GM21529 (cell line): ENCODE measurements around the gene SUGCT.
"Not testable (repeated sequence)": the region's sequence is repeated elsewhere in the genome, so short reads cannot be mapped to it uniquely, and the experiment has no call there.

ENCODE experiments used
- ATAC-seq: cut with Tn5 transposase; IDR thresholded peaks from one replicate; pipeline ENCODE4 v1.9.1; 2021; ENCODE audit not compliant: unreplicated experiment

The SUGCT gene

DNA sequence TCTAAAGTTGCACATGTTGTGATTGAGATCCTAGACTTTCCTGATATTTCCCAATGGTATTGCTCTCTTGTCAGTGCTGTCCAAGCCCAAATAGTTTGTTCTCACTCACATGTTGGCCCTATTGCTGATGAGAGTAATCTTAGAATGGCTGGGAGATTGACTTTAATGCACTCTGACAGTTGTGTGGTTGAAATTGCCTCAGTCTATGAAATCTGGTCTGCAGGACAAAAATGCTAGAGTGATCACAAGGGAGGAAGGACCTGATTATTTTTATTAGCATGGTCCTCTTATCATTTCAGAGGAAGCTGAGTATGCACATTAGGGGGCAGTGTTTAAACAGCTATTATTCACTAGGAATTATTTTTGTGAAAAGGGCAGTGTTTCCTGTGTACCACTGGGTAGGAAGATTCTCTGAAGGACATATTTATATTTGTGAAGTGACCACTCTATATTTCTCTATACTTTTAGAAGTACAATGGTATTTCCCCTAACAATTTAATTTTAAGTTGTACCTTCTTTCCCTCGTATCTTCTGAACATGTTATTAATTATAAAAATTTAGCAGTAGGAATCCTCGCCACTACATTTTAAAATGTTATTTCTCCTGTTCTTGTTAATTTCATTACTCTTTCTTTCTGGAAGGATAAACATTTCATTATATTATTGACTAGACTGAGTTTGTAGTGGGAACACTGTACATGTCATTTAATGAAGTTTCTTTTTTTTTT is 64.4 kb downstream of the SUGCT start:
- ATAC-seq: no peak

DNA sequence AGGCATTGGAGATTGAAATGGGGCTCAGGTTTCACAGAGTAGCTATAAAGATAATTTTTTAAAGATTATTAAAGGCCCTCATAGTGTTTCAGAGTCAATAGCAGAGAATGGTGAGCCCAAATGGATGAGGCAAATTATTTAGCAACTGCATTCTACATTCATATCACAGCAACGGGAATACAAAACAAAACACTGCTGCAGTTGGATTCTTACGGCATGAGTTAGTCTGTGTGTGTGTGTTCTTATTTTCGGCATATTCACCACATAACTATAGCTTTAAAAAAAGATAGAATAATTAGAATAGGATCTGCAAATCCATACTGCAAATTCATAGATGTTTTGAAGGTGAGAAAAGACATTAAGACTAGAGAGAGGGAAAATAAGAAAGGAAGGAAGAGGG is 66.0 kb downstream of the SUGCT start:
- no peak for ATAC-seq

DNA sequence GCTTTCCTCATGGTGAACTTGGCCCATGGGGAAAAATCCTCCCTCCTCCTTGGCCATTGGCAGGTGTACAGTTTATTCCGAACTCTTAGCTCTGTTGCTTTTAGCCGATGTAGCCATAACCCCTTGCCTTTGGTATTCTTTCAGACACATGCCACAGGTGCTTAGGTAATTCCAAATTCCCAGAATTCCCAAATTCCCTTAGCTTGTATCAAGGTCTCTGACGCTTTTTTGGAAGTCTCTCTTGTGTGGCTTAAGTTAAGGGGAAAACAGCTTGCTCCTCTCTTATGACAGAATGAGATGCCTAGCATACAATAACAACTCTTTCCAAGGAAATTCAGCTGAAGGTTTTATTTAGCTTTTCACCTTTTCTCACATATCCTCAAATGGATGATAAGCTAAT is 68.0 kb downstream of the SUGCT start:
- ATAC-seq: no peak

DNA sequence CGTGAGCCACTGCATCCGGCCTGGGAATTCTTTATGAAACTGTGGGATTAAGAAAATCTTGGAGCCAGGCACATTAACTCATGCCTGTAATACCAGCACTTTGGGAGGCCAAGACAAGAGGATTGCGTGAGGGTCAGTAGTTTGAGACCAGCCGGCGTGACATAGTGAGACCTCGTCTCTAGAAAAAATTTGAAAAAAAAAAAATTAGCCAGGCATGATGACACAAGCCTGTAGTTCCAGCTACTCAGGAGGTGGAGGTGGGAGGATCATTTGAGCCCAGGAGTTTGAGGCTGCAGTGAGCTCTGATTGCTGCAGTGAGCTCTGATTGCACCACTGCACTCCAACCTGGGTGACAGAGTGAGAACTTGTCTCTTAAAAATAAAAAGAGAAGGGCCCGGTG is 69.8 kb downstream of the SUGCT start:
- ATAC-seq: no peak

DNA sequence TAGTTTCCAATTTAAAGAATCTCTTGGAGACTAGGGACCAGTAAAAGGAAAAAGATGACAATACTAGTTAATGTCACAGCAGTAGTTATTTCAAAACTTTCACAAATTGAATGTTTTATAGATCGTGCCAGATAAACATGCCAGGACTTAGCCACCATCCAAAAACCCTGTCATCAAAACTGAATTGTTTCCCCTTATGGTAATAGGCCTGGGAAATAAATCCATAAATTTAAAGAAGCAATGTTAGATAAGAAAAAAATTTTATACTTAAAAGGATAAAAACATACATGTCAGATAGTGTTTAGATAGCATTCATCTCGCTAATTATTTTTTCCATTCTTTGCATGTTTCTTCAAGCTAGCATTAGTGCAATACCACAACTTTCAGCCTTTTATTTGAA is 71.2 kb downstream of the SUGCT start:
- no peak for ATAC-seq

DNA sequence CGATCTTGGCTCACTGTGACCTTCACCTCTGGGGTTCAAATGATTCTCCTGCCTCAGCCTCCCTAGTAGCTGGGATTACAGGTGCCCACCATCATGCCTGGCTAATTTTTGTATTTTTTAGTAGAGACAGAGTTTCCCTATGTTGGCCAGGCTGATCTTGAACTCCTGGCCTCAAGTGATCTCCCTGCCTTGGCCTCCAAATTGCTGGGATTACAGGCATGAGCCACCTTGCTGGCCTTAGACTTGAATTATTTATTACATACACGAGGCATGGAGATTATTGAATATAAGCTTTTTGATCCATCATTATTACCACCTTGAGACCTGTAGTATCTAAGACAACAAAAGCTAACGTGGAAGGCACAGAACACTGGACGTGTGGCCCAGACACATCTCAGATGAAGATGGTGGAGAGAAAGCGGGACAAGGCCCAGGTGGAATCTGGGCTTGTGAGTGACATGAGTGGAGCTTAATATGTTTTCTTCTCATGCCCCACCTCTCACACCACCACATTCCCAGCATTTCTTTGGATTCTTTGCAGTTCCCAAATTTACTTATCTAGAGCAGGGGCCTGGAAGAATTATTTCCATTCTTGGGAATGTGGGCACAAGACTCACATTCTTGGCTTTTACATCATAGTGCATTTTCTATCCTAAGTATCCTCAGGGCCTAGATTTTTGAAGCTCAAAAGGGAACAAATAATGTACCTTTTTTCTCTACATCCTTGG is 76.6 kb downstream of the SUGCT start:
- no peak for ATAC-seq

DNA sequence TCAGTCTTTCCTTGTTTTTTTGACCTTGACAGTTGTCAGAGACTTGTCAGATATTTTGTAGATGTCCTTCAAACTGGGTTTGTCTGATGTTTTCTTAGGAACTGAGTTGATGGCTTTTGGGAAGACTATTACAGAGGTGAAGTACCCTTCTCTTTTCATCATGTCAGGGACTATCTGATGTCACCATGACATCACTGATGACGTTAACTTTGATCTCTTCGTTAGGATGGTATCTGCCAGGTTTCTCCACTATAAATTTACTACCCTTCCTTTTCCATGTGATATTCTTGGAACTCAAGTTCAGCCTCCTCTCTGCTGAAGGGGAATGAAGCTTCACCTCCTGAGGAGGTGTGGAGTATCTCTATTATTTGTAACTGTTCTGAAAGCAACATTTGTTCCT is 78.5 kb downstream of the SUGCT start:
- ATAC-seq: no peak

DNA sequence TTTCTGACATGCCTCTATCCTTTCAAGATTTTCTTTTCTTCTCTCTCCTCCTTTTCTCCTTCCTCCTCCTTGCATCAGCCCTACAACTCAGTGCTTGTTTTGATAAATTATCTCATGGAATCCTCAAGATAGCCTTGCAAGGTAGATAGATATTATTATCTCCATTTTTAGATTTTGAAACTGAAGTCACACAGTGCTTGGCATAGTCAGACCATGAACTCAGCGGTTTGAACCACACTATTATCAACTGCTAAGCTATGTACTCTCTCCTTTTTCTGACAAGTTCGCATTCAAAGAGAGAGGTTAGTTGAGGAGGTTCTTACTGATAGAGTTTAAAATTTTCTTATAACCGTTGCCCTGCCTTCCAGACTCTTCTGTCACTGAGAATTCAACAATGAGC is 79.1 kb downstream of the SUGCT start:
- no peak for ATAC-seq

DNA sequence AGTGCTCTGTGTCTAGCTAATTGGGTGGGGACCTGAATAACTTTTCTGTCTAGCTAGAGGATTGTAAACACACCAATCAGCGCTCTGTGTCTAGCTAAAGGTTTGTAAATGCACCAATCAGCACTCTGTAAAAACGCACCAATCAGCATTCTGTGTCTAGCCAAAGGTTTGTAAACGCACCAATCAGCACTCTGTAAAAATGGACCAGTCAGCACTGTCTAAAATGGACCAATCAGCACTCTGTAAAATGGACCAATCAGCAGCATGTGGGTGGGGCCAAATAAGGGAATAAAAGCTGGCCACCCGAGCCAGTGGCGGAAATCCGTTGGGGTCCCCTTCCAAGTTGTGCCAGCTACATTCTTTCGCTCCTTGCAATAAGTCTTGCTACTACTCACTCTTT is 83.8 kb downstream of the SUGCT start:
- ATAC-seq: not testable (repeated sequence)

DNA sequence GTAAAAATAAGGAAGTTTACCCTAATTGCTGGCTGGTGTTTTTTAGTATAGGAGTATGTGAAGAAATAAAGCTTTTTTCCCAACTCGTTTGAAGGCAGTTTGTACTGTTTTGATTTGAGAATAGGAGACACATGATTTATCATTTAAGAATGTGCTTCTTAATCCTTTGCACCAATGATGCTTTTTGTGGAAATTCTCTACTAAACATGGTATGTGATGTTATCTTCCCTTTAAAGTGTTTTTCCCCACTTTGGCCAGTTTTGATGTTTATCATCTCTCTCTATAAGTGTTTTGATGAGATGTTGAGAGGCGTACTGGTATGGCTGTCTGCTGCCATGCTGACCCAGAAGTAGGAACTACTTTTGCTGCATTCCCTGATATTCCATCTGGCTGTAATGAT is 85.1 kb downstream of the SUGCT start:
- no peak for ATAC-seq

DNA sequence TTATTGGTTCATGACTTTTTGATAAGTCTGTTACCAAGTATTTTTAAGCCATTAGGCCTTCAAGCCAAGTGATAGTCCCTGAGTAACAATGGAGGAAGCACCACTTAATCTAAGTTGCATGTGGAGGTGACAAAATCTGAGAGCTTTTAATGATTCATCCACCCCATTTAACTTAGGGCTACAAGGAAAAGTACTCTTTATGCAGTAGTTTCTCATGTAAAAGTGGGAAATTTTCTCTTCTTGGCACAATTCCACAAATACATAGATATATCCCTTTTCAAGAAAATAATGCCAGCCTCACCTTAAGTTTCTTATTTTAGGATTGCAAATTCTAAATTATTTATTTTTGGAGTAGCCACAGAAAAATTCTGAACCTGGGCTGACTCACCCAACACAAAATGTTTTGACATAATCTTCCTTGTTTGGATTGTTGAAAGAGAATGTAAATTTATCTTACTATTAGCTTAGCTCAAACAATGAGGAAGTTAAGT is 85.7 kb downstream of the SUGCT start:
- ATAC-seq: no peak

DNA sequence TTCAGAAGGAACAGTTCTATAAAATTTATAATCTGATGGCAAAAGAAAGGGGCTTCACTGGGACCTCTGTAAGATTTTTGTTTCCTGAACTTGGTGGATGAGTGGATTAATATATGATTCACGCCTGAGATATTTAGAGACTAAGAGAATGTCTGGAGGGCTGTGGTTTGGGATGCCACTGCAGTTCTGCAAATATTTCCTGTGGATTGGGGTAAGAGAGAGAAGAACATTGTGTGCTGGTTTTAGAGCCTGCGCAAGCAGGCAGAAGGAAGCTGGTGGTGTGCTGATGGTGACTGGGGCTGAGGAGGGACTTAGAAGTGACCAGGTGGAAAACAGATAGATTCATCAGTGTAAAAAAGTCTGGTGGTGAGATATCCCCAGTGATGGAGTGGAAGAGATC is 87.0 kb downstream of the SUGCT start:
- ATAC-seq: no peak

DNA sequence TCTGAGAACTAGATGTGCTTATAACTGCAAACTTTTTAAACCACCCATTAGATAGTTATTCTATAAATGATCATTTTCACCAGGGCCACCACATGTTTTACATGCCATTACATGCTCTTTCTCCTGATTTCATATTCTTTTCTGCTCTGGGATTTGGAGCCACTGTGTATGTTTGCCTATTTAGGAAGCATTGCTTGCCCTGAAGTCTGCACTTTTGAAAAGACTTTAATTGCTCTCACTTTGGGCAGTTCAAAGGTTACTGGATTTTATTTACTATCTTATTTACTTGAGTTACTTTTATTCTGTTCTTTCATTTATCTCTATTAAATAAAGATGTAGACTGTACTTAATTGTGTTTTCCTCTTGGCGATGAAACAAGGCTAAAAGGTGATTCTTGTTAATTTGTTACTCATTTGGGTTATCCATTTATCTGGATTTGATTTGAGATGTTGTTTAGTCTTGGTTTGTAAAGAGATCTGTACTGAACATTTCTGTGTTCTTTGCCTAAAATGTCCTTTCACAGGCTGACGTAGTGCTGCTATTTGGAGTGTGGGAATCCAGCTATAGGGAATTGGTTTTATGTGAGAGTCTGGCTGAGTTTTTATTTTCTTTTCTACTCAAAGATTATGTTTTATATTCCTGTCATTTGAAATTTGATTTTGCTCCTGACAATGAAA is 88.8 kb downstream of the SUGCT start:
- ATAC-seq: no peak

DNA sequence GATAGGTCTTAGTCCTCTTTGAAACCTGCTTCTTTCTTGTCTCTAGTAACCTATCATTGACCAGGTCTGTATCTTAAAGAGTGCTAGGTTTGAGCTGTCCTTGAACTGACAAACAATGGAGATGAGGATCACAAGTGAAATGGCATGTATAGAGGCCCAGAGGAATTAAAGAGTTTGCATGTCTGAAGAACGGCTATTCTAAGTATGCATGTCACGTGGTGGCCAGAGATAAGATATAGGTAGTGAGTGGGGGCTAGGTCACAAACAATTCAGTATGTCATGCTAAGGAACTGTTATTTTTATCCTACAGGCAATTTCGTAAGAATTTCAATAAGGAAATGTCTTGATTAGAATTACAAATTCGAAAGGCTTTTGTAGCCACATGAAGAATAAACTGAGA is 95.3 kb downstream of the SUGCT start:
- no peak for ATAC-seq

DNA sequence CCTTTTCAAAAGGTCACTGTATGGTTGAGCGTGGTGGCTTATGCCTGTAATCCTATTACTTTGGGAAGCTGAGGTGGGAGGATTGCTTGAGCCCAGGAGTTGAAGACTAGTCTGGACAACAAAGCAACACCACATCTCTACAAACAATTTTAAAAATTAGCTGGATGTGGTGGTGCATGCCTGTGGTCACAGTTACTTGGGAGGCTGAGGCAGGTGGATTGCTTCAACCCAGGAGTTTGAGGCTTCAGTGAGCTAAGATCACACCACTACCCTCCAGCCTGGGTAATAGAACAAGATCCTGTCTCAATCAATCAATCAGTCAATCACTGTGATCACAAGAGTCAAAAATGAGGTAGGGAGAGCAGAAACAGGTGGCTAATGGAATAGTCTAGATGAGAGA is 97.0 kb downstream of the SUGCT start:
- ATAC-seq: no peak

DNA sequence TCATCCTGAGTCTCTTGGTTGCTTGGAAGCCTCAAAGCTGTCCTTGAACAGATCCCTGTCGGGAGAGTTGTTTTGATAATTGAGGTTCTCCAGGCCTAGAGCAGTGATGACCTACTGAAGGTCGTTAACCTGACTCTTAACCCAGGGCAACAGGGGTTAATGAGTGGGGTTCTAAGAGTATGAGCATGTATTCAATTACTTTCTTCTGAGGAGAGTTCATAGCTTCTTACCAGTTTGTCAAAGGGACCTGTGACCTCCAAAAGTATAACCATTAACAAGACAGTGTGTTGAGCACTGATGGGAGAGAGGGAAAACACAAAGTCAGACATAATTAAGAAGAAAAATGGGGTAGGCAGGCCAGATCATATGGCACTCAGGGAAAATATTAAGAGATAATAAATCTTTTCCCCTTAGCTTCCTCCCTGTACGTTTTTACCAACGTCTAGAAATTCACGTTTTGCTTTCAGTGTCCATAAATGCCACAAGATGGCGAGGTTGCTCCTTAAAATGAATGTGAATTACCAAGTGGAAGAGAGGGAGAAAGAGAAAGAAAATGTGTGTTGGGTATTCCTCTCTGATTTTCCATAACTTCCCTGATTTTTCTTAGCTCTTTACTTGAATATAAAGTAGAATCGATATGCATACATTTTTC is 97.6 kb downstream of the SUGCT start:
- ATAC-seq: no peak

DNA sequence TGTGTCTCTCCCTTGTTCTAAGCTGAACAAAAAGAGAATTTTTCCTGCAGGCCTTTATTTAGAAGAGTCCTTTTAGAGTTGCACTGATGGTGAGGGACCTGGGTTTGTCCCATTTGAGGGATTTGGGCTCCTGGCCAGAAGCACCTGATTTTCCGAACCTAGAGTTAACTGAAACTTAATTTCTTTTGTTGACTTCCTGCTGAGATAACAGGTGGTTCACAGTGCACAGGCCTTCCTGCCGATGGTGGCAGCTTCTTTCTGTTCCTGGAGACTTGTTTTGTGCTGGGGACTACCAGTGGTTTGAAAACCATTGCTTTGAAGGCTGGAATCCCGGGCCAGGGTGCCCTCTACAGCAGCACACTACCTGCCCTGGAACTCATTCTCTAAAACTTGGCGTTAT is 99.2 kb downstream of the SUGCT start:
- ATAC-seq: no peak

DNA sequence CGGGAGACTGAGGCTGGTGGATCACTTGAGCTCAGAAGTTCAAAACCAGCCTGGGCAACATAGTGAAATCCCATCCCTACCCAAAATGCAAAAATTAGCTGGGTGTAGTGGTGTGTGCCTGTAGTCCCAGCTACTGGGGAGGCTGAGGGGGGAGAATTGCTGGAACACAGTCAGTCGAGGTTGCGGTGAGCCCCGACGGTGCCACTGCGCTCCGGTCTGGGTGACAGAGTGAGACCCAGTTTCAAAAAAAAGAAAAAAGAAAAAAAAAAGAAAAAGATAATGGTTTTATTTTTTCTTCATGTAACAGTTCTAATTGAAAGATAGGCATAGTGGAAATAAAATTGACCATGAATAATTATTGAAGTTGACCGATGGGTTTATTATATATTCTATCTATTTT is 99.9 kb downstream of the SUGCT start:
- no peak for ATAC-seq

DNA sequence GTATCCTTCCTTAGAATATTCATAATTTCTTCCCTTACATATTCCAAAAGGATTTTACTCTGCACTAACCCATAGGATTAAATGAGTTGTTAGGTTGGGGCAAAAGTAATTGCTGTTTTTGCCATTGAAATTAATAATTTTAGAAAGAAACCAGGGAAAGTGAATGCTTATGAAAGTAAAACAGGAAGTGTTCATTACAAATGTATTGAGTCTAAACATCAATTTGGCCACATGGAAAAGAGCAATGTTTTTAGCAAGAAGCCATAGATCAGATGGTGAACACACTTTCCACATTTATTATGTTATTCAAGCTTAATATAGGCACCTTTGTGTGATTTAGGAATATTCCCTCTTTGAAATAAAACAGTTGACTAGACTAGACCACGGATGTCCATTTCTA is 102.9 kb downstream of the SUGCT start:
- no peak for ATAC-seq

DNA sequence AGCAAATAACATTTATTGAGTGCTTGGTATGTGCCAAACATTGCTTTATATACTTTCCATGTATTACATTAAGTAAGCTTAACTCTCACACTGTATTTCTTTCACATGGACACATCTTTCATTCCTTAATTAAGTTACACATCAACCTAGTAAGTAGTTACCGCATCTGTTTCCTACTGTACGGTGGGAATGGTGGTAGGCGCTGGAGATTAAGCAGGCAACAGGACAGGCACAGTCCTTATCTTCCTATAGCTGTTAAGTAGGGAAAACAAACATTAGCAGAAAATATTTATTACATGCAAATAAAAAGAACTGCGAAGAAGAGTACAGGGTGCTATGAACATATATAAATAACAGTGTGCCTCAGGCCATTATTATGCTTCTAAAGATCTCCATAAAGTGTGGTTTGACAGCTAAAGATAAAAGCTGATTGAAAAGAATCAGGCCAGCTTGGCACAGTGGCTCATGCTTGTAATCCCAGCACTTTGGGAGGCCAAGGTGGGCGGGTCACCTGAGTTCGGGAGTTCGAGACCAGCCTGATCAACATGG is 105.0 kb downstream of the SUGCT start:
- ATAC-seq: no peak

DNA sequence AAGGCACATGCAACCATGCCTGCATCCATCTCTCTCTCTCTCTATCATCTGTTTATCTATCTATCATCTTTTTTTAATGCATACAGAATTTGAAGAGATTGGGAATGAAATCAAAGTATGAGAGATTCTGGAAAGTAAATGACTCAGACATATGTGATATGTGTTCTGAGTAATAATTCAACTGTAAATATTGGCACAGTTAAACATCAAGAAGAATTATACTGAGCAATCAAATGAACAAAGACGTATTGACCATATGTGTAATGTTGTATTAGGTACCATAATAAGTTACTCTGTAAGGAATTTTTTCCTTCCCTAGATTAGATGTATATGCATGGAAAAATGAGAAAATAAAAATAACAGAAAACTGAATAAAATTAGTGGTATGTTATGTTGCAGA is 108.3 kb downstream of the SUGCT start:
- ATAC-seq: no peak
